Measurements from ENCODE around the gene KRTAP1-4.
"Not testable (repeated sequence)": the region's sequence is repeated elsewhere in the genome, so short reads cannot be mapped to it uniquely, and the experiment has no call there.

The KRTAP1-4 gene

GRCh38 chr17:41060052-41060604, 30.1 kb upstream of the KRTAP1-4 start, which contains the start of gene KRTAP2-3:
TSS of gene KRTAP2-3 (minus strand) at chr17:41060114. CDS start at chr17:41060050, 64 bp downstream.
- TF ChIP-seq ZNF791 (tag by site-specific recombination; IDR thresholded peaks at IDR 0.05) (no peak), ZNF521 (tag by site-specific recombination; IDR thresholded peaks at IDR 0.05) (no peak), ZNF18 (tag by site-specific recombination; IDR thresholded peaks at IDR 0.05) (no peak), ZNF354C (tag by site-specific recombination; IDR thresholded peaks at IDR 0.05; ENCODE audit: borderline replicate concordance, low read depth) (no peak), ZFP69B (tag by site-specific recombination; IDR thresholded peaks at IDR 0.05) (no peak), ZNF571 (tag by site-specific recombination; IDR thresholded peaks at IDR 0.05) (no peak), KLF16 (tag by site-specific recombination; IDR thresholded peaks at IDR 0.05) (no peak), ZNF664 (tag by site-specific recombination; IDR thresholded peaks at IDR 0.05) (no peak), KLF7 (tag by site-specific recombination; IDR thresholded peaks at IDR 0.05; ENCODE audit: borderline replicate concordance) (no peak), ZNF529 (tag by site-specific recombination; IDR thresholded peaks at IDR 0.05; ENCODE audit: insufficient replicate concordance) (no peak), ZNF768 (tag by site-specific recombination; IDR thresholded peaks at IDR 0.05) (no peak)
- no peak within 1 kb of the TSS for H3K27ac ChIP-seq (ENCODE audit: extremely low read depth, low read depth, low read length)
- no peak within 1 kb of the TSS for H3K4me3 ChIP-seq (ENCODE audit: low read depth, low read length)
- no peaks in the 10 kb centered on the region for H3K36me3 ChIP-seq (ENCODE audit: control insufficient read depth in 2 of 2, insufficient read depth in 1 of 2, low read length in 2 of 2)
- H3K4me1 ChIP-seq (ENCODE audit: control insufficient read depth, insufficient read depth, low read length), result no peaks in the 10 kb centered on the region
- POLR2A ChIA-PET, result no interaction called here
- CTCF ChIA-PET, result interaction anchor here (1.3 kb wide), 1 partner anchor 13 kb away, joined by 4 read pairs; no protein-coding TSS in a partner anchor
- H3K9me3 ChIP-seq (ENCODE audit: control insufficient read depth, insufficient read depth, low read depth, low read length), result no peaks in the 10 kb centered on the region

- H3K27ac ChIP-seq (ENCODE audit: extremely low read depth, low read depth, low read length); H3K4me1 ChIP-seq (ENCODE audit: control insufficient read depth, insufficient read depth, low read length); POLR2A ChIA-PET; H3K36me3 ChIP-seq (ENCODE audit: control insufficient read depth in 2 of 2, insufficient read depth in 1 of 2, low read length in 2 of 2); H3K9me3 ChIP-seq (ENCODE audit: control insufficient read depth, insufficient read depth, low read depth, low read length); H3K4me3 ChIP-seq (ENCODE audit: low read depth, low read length): not testable (repeated sequence)
- CTCF ChIA-PET, result interaction anchor here (0.6 to 1.3 kb wide), 5 partner anchors 13 to 1008 kb away, joined by 4 to 6 read pairs (median 4); no protein-coding TSS in a partner anchor
- peak; percentile 27; the same call in 1 of the 2 replicates for TF ChIP-seq ZIC2 (tag by site-specific recombination; IDR thresholded peaks at IDR 0.05)
Observed at GRCh38 chr17:41059276-41060051, 29.5 kb upstream of the KRTAP1-4 start.

- Histone ChIP-seq H3K27ac (ENCODE audit: extremely low read depth, low read depth, low read length) (no peak overlapping the region), H3K4me3 (ENCODE audit: low read depth, low read length) (no peak overlapping the region), H3K36me3 (ENCODE audit: control insufficient read depth in 2 of 2, insufficient read depth in 1 of 2, low read length in 2 of 2) (no peaks in the 10 kb centered on the region), H3K9me3 (ENCODE audit: control insufficient read depth, insufficient read depth, low read depth, low read length) (no peaks in the 10 kb centered on the region), H3K4me1 (ENCODE audit: control insufficient read depth, insufficient read depth, low read length) (no peaks in the 10 kb centered on the region)
- ChIA-PET POLR2A (no interaction called here), CTCF (interaction anchor here (0.6 to 0.7 kb wide), 4 partner anchors 17 to 1009 kb away, joined by 4 to 6 read pairs (median 4); no protein-coding TSS in a partner anchor)
- TF ChIP-seq ZBTB1 (tag by site-specific recombination; IDR thresholded peaks at IDR 0.05) (no peak), ZNF785 (tag by site-specific recombination; IDR thresholded peaks at IDR 0.05) (no peak), ZNF214 (tag by site-specific recombination; IDR thresholded peaks at IDR 0.05; ENCODE audit: borderline replicate concordance) (no peak), ZBTB49 (tag by site-specific recombination; IDR thresholded peaks at IDR 0.05; ENCODE audit: low read depth) (no peak), ZNF585B (tag by site-specific recombination; IDR thresholded peaks at IDR 0.05) (no peak), ZNF426 (tag by site-specific recombination; IDR thresholded peaks at IDR 0.05) (no peak), MEIS1 (CRISPR knock-in tag; IDR thresholded peaks at IDR 0.05; ENCODE audit: borderline replicate concordance) (no peak), ZNF677 (tag by site-specific recombination; IDR thresholded peaks at IDR 0.05) (no peak), ELK4 (IDR thresholded peaks at IDR 0.05; ENCODE audit: borderline replicate concordance, low read depth, low read length) (no peak), ZNF274 (IDR thresholded peaks at IDR 0.05; ENCODE audit: low read length) (no peak), ZNF274 (tag by site-specific recombination; IDR thresholded peaks at IDR 0.05; ENCODE audit: borderline replicate concordance) (no peak), HOXA7 (CRISPR knock-in tag; IDR thresholded peaks at IDR 0.05; ENCODE audit: borderline replicate concordance) (no peak), ATF2 (tag by site-specific recombination; IDR thresholded peaks at IDR 0.05; ENCODE audit: low read depth) (no peak)
Observed at GRCh38 chr17:41058741-41059140, 28.7 kb upstream of the KRTAP1-4 start.

Data from HEK293 (cell line).